IPS DF 4.7 (cell line): Measurements from ENCODE around the gene SLC30A2.

ENCODE experiments used
- DNase-seq: peaks from one replicate; pipeline ENCODE4 v3.0.0-alpha.2; 2013; ENCODE audit warnings: low spot score; ENCODE audit errors: extremely low read depth

SLC30A2 gene

GRCh38 chr1:25997828-25998761 is 47.8 kb downstream of the SLC30A2 start, which contains the start of gene PAFAH2:
PAFAH2 (minus strand) TSS chr1:25998063; CDS start chr1:25990816, 7,247 bp downstream.
- peak; percentile 99 for DNase-seq

- DNase-seq = no peak
Measured at GRCh38 chr1:25996966-25997827, 48.7 kb downstream of the SLC30A2 start.

GRCh38 chr1:25994402-25995150 is 51.3 kb downstream of the SLC30A2 start:
- no peak for DNase-seq

- DNase-seq = no peak
Measured at GRCh38 chr1:25993197-25993951, 52.5 kb downstream of the SLC30A2 start.

GRCh38 chr1:25992689-25993171 is 53.2 kb downstream of the SLC30A2 start:
- no peak for DNase-seq

- DNase-seq = no peak
Measured at GRCh38 chr1:25991937-25992688, 53.8 kb downstream of the SLC30A2 start.

- no peak for DNase-seq
Measured at GRCh38 chr1:25990702-25991395, 55.1 kb downstream of the SLC30A2 start.

GRCh38 chr1:25990251-25990650 is 55.7 kb downstream of the SLC30A2 start:
- DNase-seq = no peak

- no peak for DNase-seq
Measured at GRCh38 chr1:25989440-25990234, 56.3 kb downstream of the SLC30A2 start.

GRCh38 chr1:25987951-25988350 is 58.0 kb downstream of the SLC30A2 start:
- DNase-seq = no peak
